Loucy (cell line): ENCODE results near the gene BEGAIN.

Experiments used
- EZH2phosphoT487 ChIP-seq: fragments of 200-600 bp; IDR thresholded peaks from 2 replicates; pipeline ENCODE4 v1.6.1; 2018; ENCODE audit warnings: antibody characterized with exemption, mild to moderate bottlenecking, moderate library complexity, borderline replicate concordance
- TF ChIP-seq, protein P1 (sequence below): fragments of 200-600 bp; sonication (generic); conservative IDR thresholded peaks from 2 replicates; pipeline ENCODE4 v1.5.1; 2014; ENCODE audit warnings: mild to moderate bottlenecking, antibody characterized with exemption, low read length

DNA sequence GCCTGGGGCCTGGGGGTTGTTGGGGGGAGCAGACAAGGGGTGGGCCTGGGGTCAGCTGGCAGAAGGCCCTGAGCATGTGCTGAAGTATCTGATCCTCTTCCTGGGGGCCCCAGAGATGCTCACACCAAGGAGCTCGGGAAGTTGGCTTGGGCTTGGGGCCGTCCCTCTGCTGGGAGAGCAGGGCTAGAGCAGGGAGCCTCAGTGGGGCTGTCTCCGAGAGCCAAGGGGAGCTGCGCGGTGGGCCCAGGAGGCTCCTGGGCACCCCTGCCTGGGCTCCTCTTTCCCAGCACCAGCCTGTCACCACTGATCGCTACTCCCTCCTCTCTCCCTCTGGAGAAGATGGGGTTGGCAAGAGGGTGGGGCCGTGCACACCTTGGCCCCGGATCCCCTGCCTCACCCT is 28.3 kb downstream of the BEGAIN start:
- TF ChIP-seq, protein P1, sequence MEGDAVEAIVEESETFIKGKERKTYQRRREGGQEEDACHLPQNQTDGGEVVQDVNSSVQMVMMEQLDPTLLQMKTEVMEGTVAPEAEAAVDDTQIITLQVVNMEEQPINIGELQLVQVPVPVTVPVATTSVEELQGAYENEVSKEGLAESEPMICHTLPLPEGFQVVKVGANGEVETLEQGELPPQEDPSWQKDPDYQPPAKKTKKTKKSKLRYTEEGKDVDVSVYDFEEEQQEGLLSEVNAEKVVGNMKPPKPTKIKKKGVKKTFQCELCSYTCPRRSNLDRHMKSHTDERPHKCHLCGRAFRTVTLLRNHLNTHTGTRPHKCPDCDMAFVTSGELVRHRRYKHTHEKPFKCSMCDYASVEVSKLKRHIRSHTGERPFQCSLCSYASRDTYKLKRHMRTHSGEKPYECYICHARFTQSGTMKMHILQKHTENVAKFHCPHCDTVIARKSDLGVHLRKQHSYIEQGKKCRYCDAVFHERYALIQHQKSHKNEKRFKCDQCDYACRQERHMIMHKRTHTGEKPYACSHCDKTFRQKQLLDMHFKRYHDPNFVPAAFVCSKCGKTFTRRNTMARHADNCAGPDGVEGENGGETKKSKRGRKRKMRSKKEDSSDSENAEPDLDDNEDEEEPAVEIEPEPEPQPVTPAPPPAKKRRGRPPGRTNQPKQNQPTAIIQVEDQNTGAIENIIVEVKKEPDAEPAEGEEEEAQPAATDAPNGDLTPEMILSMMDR, result no peak
- no peak for TF ChIP-seq EZH2phosphoT487
